ENCODE data around the gene WRNIP1.

The WRNIP1 gene

DNA sequence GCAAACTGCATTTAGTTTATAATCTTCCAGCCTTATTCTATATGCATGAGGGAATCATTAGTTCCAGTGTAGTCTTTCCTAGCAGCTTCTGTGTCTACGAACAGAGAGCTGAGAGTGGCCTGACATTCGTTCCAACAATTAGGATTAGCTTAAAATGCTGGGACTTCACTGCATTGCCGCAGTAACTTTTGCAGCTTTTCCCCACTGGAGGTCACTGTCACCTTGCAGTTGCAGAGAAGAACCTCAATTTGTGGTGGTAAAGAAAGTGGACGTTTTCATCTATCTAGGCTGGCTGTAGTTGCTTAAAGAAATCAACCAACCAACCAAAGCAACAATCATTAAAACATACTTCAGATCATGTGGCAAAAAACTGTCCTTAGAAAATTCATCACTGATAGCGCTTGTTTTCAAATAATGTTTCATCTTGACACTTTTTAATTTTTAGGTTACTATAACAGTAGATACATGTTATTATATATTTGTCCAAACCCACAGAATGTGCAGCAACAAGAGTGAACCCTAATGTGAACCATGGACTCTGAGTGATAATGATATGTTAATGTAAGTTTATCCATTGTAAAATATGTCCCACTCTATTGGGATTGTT, 26.7 kb upstream of the WRNIP1 start:
- peak; percentile 81 for DNase-seq
- in situ Hi-C loops (cut with MboI; ENCODE audit: low pct_unique_long_range_greater_than_20kb, low sequenced_read_pairs): no loop called here

- DNase-seq: no peak
- in situ Hi-C loops (cut with MboI; ENCODE audit: low pct_unique_long_range_greater_than_20kb, low sequenced_read_pairs): no loop called here
Measured at GRCh38 chr6:2739335-2739734, 25.9 kb upstream of the WRNIP1 start.

DNA sequence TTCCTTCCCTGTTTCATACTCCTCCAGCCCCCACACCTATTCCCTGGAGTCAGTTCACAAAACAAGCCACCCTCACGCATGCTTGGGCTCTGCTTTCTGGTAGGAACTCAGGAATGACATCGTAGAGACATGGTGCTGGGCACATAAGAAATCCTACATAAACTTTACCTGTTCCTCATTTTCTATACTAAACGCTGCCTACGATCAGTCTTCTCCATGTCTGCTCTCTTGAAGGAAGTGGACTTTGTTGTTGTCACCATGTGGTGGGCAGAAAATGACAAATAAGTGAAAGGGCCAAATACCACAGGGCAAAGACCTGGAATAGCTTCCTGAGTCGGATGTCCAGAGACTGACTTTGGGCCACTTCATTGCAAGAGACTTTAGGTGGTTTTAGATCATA, 24.6 kb upstream of the WRNIP1 start:
- in situ Hi-C loops (cut with MboI; ENCODE audit: low pct_unique_long_range_greater_than_20kb, low sequenced_read_pairs): no loop called here

DNA sequence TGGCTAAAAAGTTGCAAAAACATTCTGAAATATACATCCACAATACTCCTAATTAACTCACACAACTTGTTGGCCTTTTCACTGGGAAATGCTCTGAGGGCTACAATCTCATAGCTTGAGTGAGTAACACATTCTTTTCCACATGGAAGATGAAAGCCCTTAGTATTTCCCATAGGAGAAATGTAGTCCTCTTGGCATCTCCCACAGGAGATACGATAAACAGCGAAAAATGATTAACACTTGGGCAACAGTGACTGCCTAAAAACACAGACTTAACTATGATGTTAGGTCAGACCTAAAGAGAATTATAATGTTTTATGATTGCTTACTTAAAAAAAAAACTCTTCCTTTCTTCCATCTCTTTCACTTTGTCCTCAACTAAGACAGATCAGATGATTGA, 23.4 kb upstream of the WRNIP1 start:
- in situ Hi-C loops (cut with MboI; ENCODE audit: low pct_unique_long_range_greater_than_20kb, low sequenced_read_pairs): no loop called here
- DNase-seq: no peak

More for the DNA sequence above, 24.6 kb upstream of the WRNIP1 start:
- DNase-seq: no peak

- in situ Hi-C loops (cut with MboI; ENCODE audit: low pct_unique_long_range_greater_than_20kb, low sequenced_read_pairs): no loop called here
Measured at GRCh38 chr6:2743280-2744208, 21.6 kb upstream of the WRNIP1 start.

DNA sequence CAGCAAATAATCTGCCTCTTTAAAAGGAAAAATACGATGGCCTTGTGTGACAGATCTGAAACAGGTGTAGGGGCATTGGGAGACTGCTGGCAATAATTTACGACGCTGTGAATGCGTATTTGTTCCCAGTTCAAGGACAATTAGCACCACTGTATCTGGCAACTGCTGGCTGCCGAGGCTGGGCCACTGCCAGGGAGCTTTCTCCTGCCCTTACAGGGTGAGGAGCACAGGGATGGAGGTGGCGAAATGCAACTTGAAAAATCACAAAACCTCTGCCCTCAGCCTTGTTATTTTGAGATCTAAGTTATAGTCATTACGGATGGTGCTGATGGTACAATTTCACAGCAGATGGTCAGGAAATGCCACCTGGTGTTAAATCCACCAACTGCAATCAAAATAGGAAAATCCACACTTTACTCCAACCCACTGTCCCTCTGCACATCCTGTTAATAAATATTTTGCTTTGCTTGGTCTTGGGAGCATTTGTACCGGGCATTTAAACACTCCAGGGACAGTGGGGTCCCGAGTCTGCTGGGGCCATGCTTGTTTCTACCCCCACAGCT, 20.9 kb upstream of the WRNIP1 start:
- in situ Hi-C loops (cut with MboI; ENCODE audit: low pct_unique_long_range_greater_than_20kb, low sequenced_read_pairs): no loop called here
- DNase-seq: peak; percentile 35

More at GRCh38 chr6:2743280-2744208, 21.6 kb upstream of the WRNIP1 start:
- DNase-seq: no peak

DNA sequence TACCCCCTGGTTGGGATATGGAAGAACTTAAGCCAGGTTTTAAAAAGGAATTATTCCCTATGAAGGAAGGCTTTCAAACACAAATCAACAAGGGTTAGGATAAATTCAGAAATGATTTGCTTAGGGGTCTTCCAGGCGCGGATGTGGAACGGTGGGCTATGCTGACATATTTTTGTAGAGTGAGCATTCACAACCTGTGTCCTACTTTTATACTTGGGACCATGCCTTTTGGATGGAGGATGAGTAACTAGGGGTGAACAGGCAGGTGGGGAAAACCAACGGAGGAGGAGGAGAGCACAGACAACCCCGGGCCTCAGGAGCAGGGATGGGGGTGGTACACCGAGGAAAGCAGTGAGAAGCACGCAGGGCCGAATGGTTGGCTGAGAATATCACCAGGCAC, 20.4 kb upstream of the WRNIP1 start:
- in situ Hi-C loops (cut with MboI; ENCODE audit: low pct_unique_long_range_greater_than_20kb, low sequenced_read_pairs): no loop called here
- no peak for DNase-seq

DNA sequence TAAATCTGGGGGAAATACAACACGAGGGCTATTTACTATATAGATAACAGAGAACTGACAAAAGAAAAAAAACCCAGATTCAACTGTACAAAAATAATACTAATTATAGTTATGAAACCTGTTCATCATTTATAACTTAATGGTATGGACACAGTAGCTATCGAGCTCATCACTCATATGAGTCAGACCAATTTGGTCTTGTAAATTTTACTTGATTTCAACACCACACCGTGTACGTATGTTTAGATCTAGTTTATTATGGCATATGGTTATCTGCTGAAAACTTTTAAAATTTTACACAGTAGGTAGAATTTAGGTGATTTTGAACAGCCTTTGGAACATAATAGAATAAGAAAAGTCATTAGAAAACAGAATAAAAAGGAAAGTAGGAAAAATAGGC, 19.9 kb upstream of the WRNIP1 start:
- DNase-seq: no peak
- in situ Hi-C loops (cut with MboI; ENCODE audit: low pct_unique_long_range_greater_than_20kb, low sequenced_read_pairs): no loop called here

- no peak for DNase-seq
- in situ Hi-C loops (cut with MboI; ENCODE audit: low pct_unique_long_range_greater_than_20kb, low sequenced_read_pairs): no loop called here
Measured at GRCh38 chr6:2746557-2747061, 18.6 kb upstream of the WRNIP1 start.

DNA sequence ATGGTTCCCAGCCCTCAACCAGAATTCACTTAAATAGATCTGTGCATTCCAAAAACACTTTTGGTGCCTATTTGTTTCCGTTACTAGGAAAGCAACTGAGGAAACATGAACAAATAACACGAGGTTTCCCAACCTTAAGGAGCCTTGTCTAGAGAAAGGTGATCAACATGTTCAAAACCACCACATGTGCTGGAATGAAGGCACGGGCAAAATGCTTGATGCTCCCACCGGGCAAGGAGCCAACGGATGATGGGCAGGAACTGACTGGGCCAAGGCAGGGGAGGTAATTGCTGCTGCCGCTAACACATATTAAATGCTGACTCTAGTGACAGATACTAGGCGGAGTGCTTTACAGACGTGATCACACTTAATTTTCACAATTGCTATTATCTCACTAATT, 17.0 kb upstream of the WRNIP1 start:
- no peak for DNase-seq
- in situ Hi-C loops (cut with MboI; ENCODE audit: low pct_unique_long_range_greater_than_20kb, low sequenced_read_pairs): no loop called here

DNA sequence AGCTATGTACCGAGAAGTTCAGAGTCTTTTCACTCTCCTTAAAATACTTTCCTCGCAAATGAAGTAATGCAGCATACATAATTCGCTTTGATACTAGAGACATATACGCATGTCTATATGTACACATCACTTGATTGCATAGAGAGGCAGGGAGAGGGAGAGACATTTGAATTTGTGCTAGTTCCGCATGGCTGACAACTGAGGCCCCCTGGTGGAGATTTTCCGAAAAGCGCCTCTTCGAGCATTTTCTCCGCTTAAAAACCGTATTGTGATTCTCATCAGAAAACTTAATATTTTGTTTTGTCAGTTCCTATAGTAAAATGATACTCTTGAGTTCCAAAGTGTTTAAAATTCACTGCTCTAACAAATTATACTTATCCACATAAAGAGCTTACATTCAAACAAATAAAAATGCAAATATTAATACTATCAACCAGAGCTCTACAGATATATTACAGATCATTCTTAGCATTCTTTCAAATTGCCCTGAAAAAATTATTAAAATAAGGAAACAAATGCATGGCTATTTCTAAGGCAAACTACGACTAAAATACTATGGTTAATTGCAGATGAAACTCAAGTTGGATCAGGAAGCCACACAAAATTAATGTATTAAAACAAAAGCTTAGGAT, 15.1 kb upstream of the WRNIP1 start:
- peak; percentile 80 for DNase-seq
- in situ Hi-C loops (cut with MboI; ENCODE audit: low pct_unique_long_range_greater_than_20kb, low sequenced_read_pairs): no loop called here

GRCh38 chr6:2750832-2751231, 14.4 kb upstream of the WRNIP1 start, which contains the start of gene MYLK4:
Gene MYLK4 (minus strand): TSS chr6:2750922. CDS start chr6:2749294, 1,628 bp downstream.
- DNase-seq: no peak
- in situ Hi-C loops (cut with MboI; ENCODE audit: low pct_unique_long_range_greater_than_20kb, low sequenced_read_pairs): no loop called here

DNA sequence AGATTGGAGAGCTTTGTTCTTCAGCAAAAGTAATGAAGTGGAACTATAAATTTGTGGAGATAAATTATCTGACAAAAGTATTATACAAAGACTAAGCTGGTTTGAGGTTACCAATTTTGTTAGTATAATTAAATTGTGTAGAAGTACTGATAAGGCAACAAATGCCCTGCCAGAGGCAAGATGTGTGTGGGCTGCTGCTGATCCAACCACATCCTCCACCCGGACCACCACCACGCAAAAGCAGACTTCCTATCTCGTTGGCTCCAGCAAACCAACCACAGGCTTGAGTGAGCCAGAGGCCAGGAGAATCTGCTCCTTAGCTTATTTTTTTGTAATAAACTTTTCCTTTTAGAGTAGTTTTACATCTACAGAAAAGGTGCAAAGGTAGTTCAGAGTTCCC, 13.3 kb upstream of the WRNIP1 start:
- in situ Hi-C loops (cut with MboI; ENCODE audit: low pct_unique_long_range_greater_than_20kb, low sequenced_read_pairs): no loop called here
- peak; percentile 77 for DNase-seq

GRCh38 chr6:2752477-2753109, 12.6 kb upstream of the WRNIP1 start:
- no peak for DNase-seq
- in situ Hi-C loops (cut with MboI; ENCODE audit: low pct_unique_long_range_greater_than_20kb, low sequenced_read_pairs): no loop called here

DNA sequence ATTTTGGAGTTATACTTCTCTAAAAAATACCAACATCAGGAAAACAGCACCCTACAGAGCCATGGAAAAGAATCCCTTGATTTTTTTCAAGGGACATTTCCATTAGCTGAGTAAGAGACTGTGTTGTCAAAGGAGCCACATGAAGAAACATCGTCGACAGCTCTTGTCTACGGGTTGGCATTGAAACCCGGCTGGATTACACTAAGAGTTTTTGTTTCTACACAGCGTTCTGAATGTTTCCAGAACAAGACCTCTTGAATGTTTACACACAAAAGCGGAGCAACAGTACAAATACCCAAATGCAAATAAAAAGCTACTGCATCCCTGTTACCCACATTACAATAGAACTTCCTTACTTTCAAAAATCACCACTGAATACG, 12.1 kb upstream of the WRNIP1 start:
- DNase-seq: no peak

GRCh38 chr6:2753743-2754142, 11.4 kb upstream of the WRNIP1 start:
- DNase-seq: no peak
- in situ Hi-C loops (cut with MboI; ENCODE audit: low pct_unique_long_range_greater_than_20kb, low sequenced_read_pairs): no loop called here

More for the DNA sequence above, 12.1 kb upstream of the WRNIP1 start:
- in situ Hi-C loops (cut with MboI; ENCODE audit: low pct_unique_long_range_greater_than_20kb, low sequenced_read_pairs): no loop called here

GRCh38 chr6:2754393-2754792, 10.8 kb upstream of the WRNIP1 start:
- no peak for DNase-seq
- in situ Hi-C loops (cut with MboI; ENCODE audit: low pct_unique_long_range_greater_than_20kb, low sequenced_read_pairs): no loop called here

- no peak for DNase-seq
- in situ Hi-C loops (cut with MboI; ENCODE audit: low pct_unique_long_range_greater_than_20kb, low sequenced_read_pairs): no loop called here
Measured at GRCh38 chr6:2754911-2755310, 10.3 kb upstream of the WRNIP1 start.

GRCh38 chr6:2755456-2755855, 9.7 kb upstream of the WRNIP1 start:
- in situ Hi-C loops (cut with MboI; ENCODE audit: low pct_unique_long_range_greater_than_20kb, low sequenced_read_pairs): no loop called here
- no peak for DNase-seq
